Panc1 (cell line): ENCODE data around the gene CPNE4. TPM values are rescaled to one million over a fixed set of nuclear protein-coding genes. Genes with fewer than 3 reads are reported as not detected.

Experiments used
- ATAC-seq: fragments of 200-7000 bp; cut with Tn5 transposase; 2 replicates; pipeline ENCODE4 v1.9.1; 2020; ENCODE audit warnings: mild to moderate bottlenecking, moderate library complexity
- BruUV-seq: library from RNA; stranded (reverse); fragments of 400-500 nt; replicated peaks from 2 replicates; lab custom pipeline; 2021; lab: Mats Ljungman, UMichigan
- CTCF ChIA-PET: fragments of 300-600 bp; sonication (Branson Sonifier 250); formaldehyde crosslinking; loops from one replicate; lab custom pipeline; 2022; ENCODE audit warnings: antibody characterized with exemption; lab: Charles Lee
- POLR2A ChIA-PET: fragments of 300-600 bp; sonication (Branson Sonifier 250); formaldehyde crosslinking; loops from one replicate; lab custom pipeline; 2022; ENCODE audit warnings: antibody characterized with exemption; lab: Charles Lee
- DNase-seq: peaks from one replicate; pipeline ENCODE4 v3.0.0-alpha.2; 2010; ENCODE audit warnings: low read depth, low spot score
- H3K27ac ChIP-seq: 2 replicates; pipeline ENCODE4 v1.5.1; 2011; ENCODE audit warnings: mild to moderate bottlenecking, low read length, inconsistent platforms
- H3K27me3 ChIP-seq: fragments of 200-500 bp; sonication (Bioruptor generic); 2 replicates; pipeline ENCODE4 v1.6.0; 2014; ENCODE audit warnings: low read length, inconsistent platforms; ENCODE audit not compliant: control insufficient read depth, insufficient read depth
- H3K36me3 ChIP-seq: fragments of 200-500 bp; sonication (Bioruptor generic); 2 replicates; pipeline ENCODE4 v1.5.1; 2014; ENCODE audit warnings: inconsistent platforms, mild to moderate bottlenecking, low read length, moderate library complexity; ENCODE audit not compliant: control insufficient read depth, insufficient read depth
- H3K4me1 ChIP-seq: 2 replicates; pipeline ENCODE4 v1.5.1; 2011; ENCODE audit warnings: inconsistent platforms, mild to moderate bottlenecking, low read length, moderate library complexity; ENCODE audit not compliant: control insufficient read depth, insufficient read depth
- H3K4me3 ChIP-seq, 2 experiments: 2 replicates each; pipeline ENCODE4 v1.5.1; 2011 to 2012; ENCODE audit warnings: low read depth in 2 of 2, low read length in 2 of 2, mild to moderate bottlenecking in 2 of 2, inconsistent platforms in 1 of 2, moderate library complexity in 1 of 2
- H3K9me3 ChIP-seq: fragments of 200-500 bp; sonication (Bioruptor generic); 2 replicates; pipeline ENCODE4 v1.5.1; 2014; ENCODE audit warnings: low read depth, mild to moderate bottlenecking, inconsistent platforms, low read length, moderate library complexity; ENCODE audit not compliant: control insufficient read depth, insufficient read depth
- CTCF ChIP-seq: fragments of 450-650 bp; IDR thresholded peaks from 2 replicates; pipeline ENCODE4 v1.5.1; 2017; ENCODE audit warnings: mild to moderate bottlenecking
- POLR2AphosphoS5 ChIP-seq: IDR thresholded peaks from 2 replicates; pipeline ENCODE4 v1.6.1; 2012; ENCODE audit warnings: mild to moderate bottlenecking, low read depth, low read length, moderate library complexity
- SIN3A ChIP-seq: IDR thresholded peaks from 2 replicates; pipeline ENCODE4 v1.6.1; 2012; ENCODE audit warnings: low read depth, mild to moderate bottlenecking, low read length, moderate library complexity, borderline replicate concordance; ENCODE audit not compliant: insufficient read depth
- TCF7L2 ChIP-seq: IDR thresholded peaks from 2 replicates; pipeline ENCODE4 v1.6.1; 2011; ENCODE audit warnings: mild to moderate bottlenecking, low read depth, low read length, inconsistent platforms
- in situ Hi-C: cut with HindIII; loops from 2 replicates; pipeline ENCODE4 v1.10.0; 2016; ENCODE audit warnings: low sequenced_read_pairs, low pct_unique_long_range_greater_than_20kb
- intact Hi-C: fragments of 100-400 bp; cut with micrococcal nuclease; formaldehyde crosslinking; loops from one replicate; pipeline ENCODE4 v1.10.0; 2022; ENCODE audit not compliant: unreplicated experiment
- total RNA-seq: library from RNA; stranded (reverse); gene quantifications from one replicate; pipeline ENCODE4 v1.2.1, GENCODE V29; 2021; ENCODE audit not compliant: unreplicated experiment
- TF ChIP-seq, protein P1 (sequence below), 2 experiments: IDR thresholded peaks; 2 replicates each; pipeline ENCODE4 v1.6.1; 2011 to 2012; ENCODE audit warnings: low read depth in 2 of 2, control low read depth in 1 of 2, low read length in 1 of 2, mild to moderate bottlenecking in 1 of 2, moderate library complexity in 1 of 2; ENCODE audit not compliant: insufficient read depth in 1 of 2

The CPNE4 gene
- total RNA-seq, 1 experiment from 2014 or later = not detected

DNA sequence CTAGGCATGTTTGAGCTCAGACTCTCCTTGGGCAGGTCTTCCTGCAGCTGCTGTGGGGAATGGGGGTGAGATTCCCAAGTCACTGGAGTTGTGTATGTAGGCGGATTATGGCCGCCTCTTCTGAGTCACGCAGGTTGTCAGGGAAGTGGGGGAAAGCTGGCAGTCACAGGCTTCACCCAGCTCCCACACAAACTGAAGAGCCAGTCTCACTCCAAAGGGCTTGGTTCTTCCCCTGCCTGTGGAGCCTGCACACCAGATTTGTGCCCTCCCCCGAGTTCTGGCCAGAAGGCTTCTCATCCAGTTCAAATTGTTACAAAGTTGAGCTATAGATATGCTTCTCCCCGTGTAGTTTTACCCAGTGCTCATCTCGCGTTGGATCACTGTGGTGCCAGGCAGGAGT, 53.5 kb downstream of the CPNE4 start:
- Histone ChIP-seq H3K4me1 (no peaks in the 10 kb centered on the region), H3K9me3 (no peaks in the 10 kb centered on the region), H3K27ac (no peak overlapping the region), H3K36me3 (no peaks in the 10 kb centered on the region), H3K4me3 (no peak overlapping the region), H3K27me3 (no peaks in the 10 kb centered on the region)
- DNase-seq (no peak), ATAC-seq (no peak)
- intact Hi-C loops (no loop called here), in situ Hi-C loops (no loop called here)
- CTCF ChIA-PET = no interaction called here
- BruUV-seq = no TSS peak
- POLR2A ChIA-PET = no interaction called here
- TF ChIP-seq TCF7L2 (no peak), SIN3A (no peak), POLR2AphosphoS5 (no peak), CTCF (no peak)
- TF ChIP-seq, protein P1, sequence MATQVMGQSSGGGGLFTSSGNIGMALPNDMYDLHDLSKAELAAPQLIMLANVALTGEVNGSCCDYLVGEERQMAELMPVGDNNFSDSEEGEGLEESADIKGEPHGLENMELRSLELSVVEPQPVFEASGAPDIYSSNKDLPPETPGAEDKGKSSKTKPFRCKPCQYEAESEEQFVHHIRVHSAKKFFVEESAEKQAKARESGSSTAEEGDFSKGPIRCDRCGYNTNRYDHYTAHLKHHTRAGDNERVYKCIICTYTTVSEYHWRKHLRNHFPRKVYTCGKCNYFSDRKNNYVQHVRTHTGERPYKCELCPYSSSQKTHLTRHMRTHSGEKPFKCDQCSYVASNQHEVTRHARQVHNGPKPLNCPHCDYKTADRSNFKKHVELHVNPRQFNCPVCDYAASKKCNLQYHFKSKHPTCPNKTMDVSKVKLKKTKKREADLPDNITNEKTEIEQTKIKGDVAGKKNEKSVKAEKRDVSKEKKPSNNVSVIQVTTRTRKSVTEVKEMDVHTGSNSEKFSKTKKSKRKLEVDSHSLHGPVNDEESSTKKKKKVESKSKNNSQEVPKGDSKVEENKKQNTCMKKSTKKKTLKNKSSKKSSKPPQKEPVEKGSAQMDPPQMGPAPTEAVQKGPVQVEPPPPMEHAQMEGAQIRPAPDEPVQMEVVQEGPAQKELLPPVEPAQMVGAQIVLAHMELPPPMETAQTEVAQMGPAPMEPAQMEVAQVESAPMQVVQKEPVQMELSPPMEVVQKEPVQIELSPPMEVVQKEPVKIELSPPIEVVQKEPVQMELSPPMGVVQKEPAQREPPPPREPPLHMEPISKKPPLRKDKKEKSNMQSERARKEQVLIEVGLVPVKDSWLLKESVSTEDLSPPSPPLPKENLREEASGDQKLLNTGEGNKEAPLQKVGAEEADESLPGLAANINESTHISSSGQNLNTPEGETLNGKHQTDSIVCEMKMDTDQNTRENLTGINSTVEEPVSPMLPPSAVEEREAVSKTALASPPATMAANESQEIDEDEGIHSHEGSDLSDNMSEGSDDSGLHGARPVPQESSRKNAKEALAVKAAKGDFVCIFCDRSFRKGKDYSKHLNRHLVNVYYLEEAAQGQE (IDR thresholded peaks at IDR 0.05; ENCODE audit: insufficient read depth in 1 of 2, low read depth in 2 of 2, low read length in 1 of 2) = no peak

DNA sequence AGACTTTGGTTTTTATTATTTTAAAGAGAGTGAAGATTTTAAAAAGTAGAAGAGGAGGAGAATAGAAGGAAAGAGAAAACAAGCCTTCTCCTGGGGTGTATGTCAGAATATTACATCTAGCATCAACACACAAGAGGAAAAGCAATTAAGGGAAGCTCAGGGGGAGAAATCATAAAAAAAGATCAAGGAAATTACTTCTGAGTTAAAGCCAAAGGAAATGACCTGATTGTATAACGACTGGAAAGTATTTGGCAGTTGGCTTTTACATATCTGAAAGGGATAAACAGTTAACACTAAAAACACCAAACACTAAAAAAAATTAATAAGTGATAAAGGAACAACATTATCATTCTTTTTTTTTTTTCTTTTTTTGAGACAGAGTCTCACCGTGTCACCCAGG, 58.4 kb downstream of the CPNE4 start:
- Histone ChIP-seq H3K4me3 (no peak overlapping the region), H3K27me3 (no peaks in the 10 kb centered on the region), H3K4me1 (no peaks in the 10 kb centered on the region), H3K27ac (no peak overlapping the region), H3K9me3 (no peaks in the 10 kb centered on the region), H3K36me3 (no peaks in the 10 kb centered on the region)
- CTCF ChIA-PET = no interaction called here
- ATAC-seq (no peak), DNase-seq (no peak)
- intact Hi-C loops (no loop called here), in situ Hi-C loops (no loop called here)
- TF ChIP-seq, protein P1 (IDR thresholded peaks at IDR 0.05; ENCODE audit: insufficient read depth in 1 of 2, low read depth in 2 of 2, low read length in 1 of 2) = no peak
- TF ChIP-seq SIN3A = no peak
- no peak for TF ChIP-seq POLR2AphosphoS5
- TF ChIP-seq TCF7L2 = no peak
- no peak for TF ChIP-seq CTCF
- no TSS peak for BruUV-seq
- POLR2A ChIA-PET = no interaction called here
